Measurements from ENCODE around the gene DST.
"Not testable (repeated sequence)": the region's sequence is repeated elsewhere in the genome, so short reads cannot be mapped to it uniquely, and the experiment has no call there.

DST gene

GRCh38 chr6:56661338-56661737, 18.6 kb upstream of the DST start:
- H3K36me3 ChIP-seq (ENCODE audit: control insufficient read depth, insufficient read depth, low read length, severe bottlenecking); H3K4me3 ChIP-seq (ENCODE audit: low read length); H3K4me1 ChIP-seq (ENCODE audit: control insufficient read depth, insufficient read depth, low read length); DNase-seq (ENCODE audit: low read depth); H3K27me3 ChIP-seq (replicated peaks; ENCODE audit: control insufficient read depth, insufficient read depth, low read length); H3K9me3 ChIP-seq (ENCODE audit: control insufficient read depth, low read length); H3K9ac ChIP-seq (ENCODE audit: low read length): not testable (repeated sequence)

- H3K9me3 ChIP-seq (ENCODE audit: control insufficient read depth, low read length) = no peaks in the 10 kb centered on the region
- H3K9ac ChIP-seq (ENCODE audit: low read length) = no peak overlapping the region
- H3K4me3 ChIP-seq (ENCODE audit: low read length) = no peak overlapping the region
- H3K27me3 ChIP-seq (replicated peaks; ENCODE audit: control insufficient read depth, insufficient read depth, low read length) = no peaks in the 10 kb centered on the region
- DNase-seq (ENCODE audit: low read depth) = no peak
- H3K4me1 ChIP-seq (ENCODE audit: control insufficient read depth, insufficient read depth, low read length) = peaks cover 5% of the 10 kb centered on the region
- H3K36me3 ChIP-seq (ENCODE audit: control insufficient read depth, insufficient read depth, low read length, severe bottlenecking) = peaks cover 4% of the 10 kb centered on the region
Measured at GRCh38 chr6:56660381-56660730, 17.7 kb upstream of the DST start.

- DNase-seq (ENCODE audit: low read depth) = no peak
- peaks cover 4% of the 10 kb centered on the region for H3K36me3 ChIP-seq (ENCODE audit: control insufficient read depth, insufficient read depth, low read length, severe bottlenecking)
Measured at GRCh38 chr6:56659721-56660380, 17.2 kb upstream of the DST start.

GRCh38 chr6:56658326-56658725, 15.6 kb upstream of the DST start:
- no peaks in the 10 kb centered on the region for H3K27me3 ChIP-seq (replicated peaks; ENCODE audit: control insufficient read depth, insufficient read depth, low read length)
- peaks cover 4% of the 10 kb centered on the region for H3K36me3 ChIP-seq (ENCODE audit: control insufficient read depth, insufficient read depth, low read length, severe bottlenecking)
- no peak for DNase-seq (ENCODE audit: low read depth)
- no peak overlapping the region for H3K4me3 ChIP-seq (ENCODE audit: low read length)
- peaks cover 10% of the 10 kb centered on the region for H3K4me1 ChIP-seq (ENCODE audit: control insufficient read depth, insufficient read depth, low read length)
- no peaks in the 10 kb centered on the region for H3K9me3 ChIP-seq (ENCODE audit: control insufficient read depth, low read length)
- H3K9ac ChIP-seq (ENCODE audit: low read length) = no peak overlapping the region

More at GRCh38 chr6:56659721-56660380, 17.2 kb upstream of the DST start:
- Histone ChIP-seq H3K4me3 (ENCODE audit: low read length) (no peak overlapping the region), H3K9me3 (ENCODE audit: control insufficient read depth, low read length) (no peaks in the 10 kb centered on the region), H3K27me3 (replicated peaks; ENCODE audit: control insufficient read depth, insufficient read depth, low read length) (no peaks in the 10 kb centered on the region), H3K4me1 (ENCODE audit: control insufficient read depth, insufficient read depth, low read length) (peaks cover 9% of the 10 kb centered on the region), H3K9ac (ENCODE audit: low read length) (no peak overlapping the region)

GRCh38 chr6:56657354-56657753, 14.7 kb upstream of the DST start:
- no peaks in the 10 kb centered on the region for H3K9me3 ChIP-seq (ENCODE audit: control insufficient read depth, low read length)
- H3K27me3 ChIP-seq (replicated peaks; ENCODE audit: control insufficient read depth, insufficient read depth, low read length) = no peaks in the 10 kb centered on the region
- peaks cover 18% of the 10 kb centered on the region for H3K4me1 ChIP-seq (ENCODE audit: control insufficient read depth, insufficient read depth, low read length)
- DNase-seq (ENCODE audit: low read depth) = no peak
- H3K4me3 ChIP-seq (ENCODE audit: low read length) = no peak overlapping the region
- H3K9ac ChIP-seq (ENCODE audit: low read length) = no peak overlapping the region
- peaks cover 4% of the 10 kb centered on the region for H3K36me3 ChIP-seq (ENCODE audit: control insufficient read depth, insufficient read depth, low read length, severe bottlenecking)

- no peak overlapping the region for H3K9ac ChIP-seq (ENCODE audit: low read length)
- peaks cover 23% of the 10 kb centered on the region for H3K4me1 ChIP-seq (ENCODE audit: control insufficient read depth, insufficient read depth, low read length)
- no peak overlapping the region for H3K4me3 ChIP-seq (ENCODE audit: low read length)
- peaks cover 4% of the 10 kb centered on the region for H3K36me3 ChIP-seq (ENCODE audit: control insufficient read depth, insufficient read depth, low read length, severe bottlenecking)
- H3K27me3 ChIP-seq (replicated peaks; ENCODE audit: control insufficient read depth, insufficient read depth, low read length) = no peaks in the 10 kb centered on the region
- H3K9me3 ChIP-seq (ENCODE audit: control insufficient read depth, low read length) = no peaks in the 10 kb centered on the region
- DNase-seq (ENCODE audit: low read depth) = no peak
Measured at GRCh38 chr6:56656466-56656865, 13.8 kb upstream of the DST start.

- Histone ChIP-seq H3K9ac (ENCODE audit: low read length) (no peak overlapping the region), H3K36me3 (ENCODE audit: control insufficient read depth, insufficient read depth, low read length, severe bottlenecking) (peaks cover 4% of the 10 kb centered on the region), H3K4me1 (ENCODE audit: control insufficient read depth, insufficient read depth, low read length) (peaks cover 23% of the 10 kb centered on the region), H3K9me3 (ENCODE audit: control insufficient read depth, low read length) (no peaks in the 10 kb centered on the region), H3K27me3 (replicated peaks; ENCODE audit: control insufficient read depth, insufficient read depth, low read length) (no peaks in the 10 kb centered on the region), H3K4me3 (ENCODE audit: low read length) (no peak overlapping the region)
- no peak for DNase-seq (ENCODE audit: low read depth)
Measured at GRCh38 chr6:56655996-56656395, 13.3 kb upstream of the DST start.

- H3K9ac ChIP-seq (ENCODE audit: low read length) = no peak overlapping the region
- H3K27me3 ChIP-seq (replicated peaks; ENCODE audit: control insufficient read depth, insufficient read depth, low read length) = no peaks in the 10 kb centered on the region
- no peak overlapping the region for H3K4me3 ChIP-seq (ENCODE audit: low read length)
- peaks cover 4% of the 10 kb centered on the region for H3K36me3 ChIP-seq (ENCODE audit: control insufficient read depth, insufficient read depth, low read length, severe bottlenecking)
- DNase-seq (ENCODE audit: low read depth) = peak; percentile 45
- H3K4me1 ChIP-seq (ENCODE audit: control insufficient read depth, insufficient read depth, low read length) = peaks cover 26% of the 10 kb centered on the region
- no peaks in the 10 kb centered on the region for H3K9me3 ChIP-seq (ENCODE audit: control insufficient read depth, low read length)
Measured at GRCh38 chr6:56655249-56655648, 12.6 kb upstream of the DST start.

- no peak overlapping the region for H3K4me3 ChIP-seq (ENCODE audit: low read length)
- no peaks in the 10 kb centered on the region for H3K27me3 ChIP-seq (replicated peaks; ENCODE audit: control insufficient read depth, insufficient read depth, low read length)
- H3K4me1 ChIP-seq (ENCODE audit: control insufficient read depth, insufficient read depth, low read length) = peaks cover 44% of the 10 kb centered on the region
- H3K9me3 ChIP-seq (ENCODE audit: control insufficient read depth, low read length) = no peaks in the 10 kb centered on the region
- H3K9ac ChIP-seq (ENCODE audit: low read length) = no peak overlapping the region
- peak; percentile 77 for DNase-seq (ENCODE audit: low read depth)
- peaks cover 5% of the 10 kb centered on the region for H3K36me3 ChIP-seq (ENCODE audit: control insufficient read depth, insufficient read depth, low read length, severe bottlenecking)
Measured at GRCh38 chr6:56652994-56653393, 10.3 kb upstream of the DST start.

- H3K9ac ChIP-seq (ENCODE audit: low read length) = no peak overlapping the region
- no peaks in the 10 kb centered on the region for H3K27me3 ChIP-seq (replicated peaks; ENCODE audit: control insufficient read depth, insufficient read depth, low read length)
- H3K4me1 ChIP-seq (ENCODE audit: control insufficient read depth, insufficient read depth, low read length) = peaks cover 45% of the 10 kb centered on the region
- H3K4me3 ChIP-seq (ENCODE audit: low read length) = no peak overlapping the region
- H3K36me3 ChIP-seq (ENCODE audit: control insufficient read depth, insufficient read depth, low read length, severe bottlenecking) = peaks cover 9% of the 10 kb centered on the region
- H3K9me3 ChIP-seq (ENCODE audit: control insufficient read depth, low read length) = no peaks in the 10 kb centered on the region
- peak; percentile 31 for DNase-seq (ENCODE audit: low read depth)
Measured at GRCh38 chr6:56652231-56652630, 9.5 kb upstream of the DST start.

- Histone ChIP-seq H3K36me3 (ENCODE audit: control insufficient read depth, insufficient read depth, low read length, severe bottlenecking) (peaks cover 30% of the 10 kb centered on the region), H3K9me3 (ENCODE audit: control insufficient read depth, low read length) (no peaks in the 10 kb centered on the region), H3K4me1 (ENCODE audit: control insufficient read depth, insufficient read depth, low read length) (peaks cover 44% of the 10 kb centered on the region), H3K27me3 (replicated peaks; ENCODE audit: control insufficient read depth, insufficient read depth, low read length) (no peaks in the 10 kb centered on the region), H3K4me3 (ENCODE audit: low read length) (no peak overlapping the region), H3K9ac (ENCODE audit: low read length) (no peak overlapping the region)
- no peak for DNase-seq (ENCODE audit: low read depth)
Measured at GRCh38 chr6:56650191-56650590, 7.5 kb upstream of the DST start.

GRCh38 chr6:56649782-56650181, 7.1 kb upstream of the DST start:
- H3K4me3 ChIP-seq (ENCODE audit: low read length) = no peak overlapping the region
- peaks cover 41% of the 10 kb centered on the region for H3K4me1 ChIP-seq (ENCODE audit: control insufficient read depth, insufficient read depth, low read length)
- peaks cover 34% of the 10 kb centered on the region for H3K36me3 ChIP-seq (ENCODE audit: control insufficient read depth, insufficient read depth, low read length, severe bottlenecking)
- peak overlapping the region; percentile 30 for H3K9ac ChIP-seq (ENCODE audit: low read length)
- no peaks in the 10 kb centered on the region for H3K9me3 ChIP-seq (ENCODE audit: control insufficient read depth, low read length)
- DNase-seq (ENCODE audit: low read depth) = no peak
- no peaks in the 10 kb centered on the region for H3K27me3 ChIP-seq (replicated peaks; ENCODE audit: control insufficient read depth, insufficient read depth, low read length)
